K562 (cell line): ENCODE measurements around the gene TUBB4B. TPM values are rescaled to one million over a fixed set of nuclear protein-coding genes. Genes with fewer than 3 reads are reported as not detected.

Experiments used
- ATF7 ChIP-seq: fragments of 450-650 bp; IDR thresholded peaks from 2 replicates; pipeline ENCODE4 v1.7.1; 2014; ENCODE audit warnings: mild to moderate bottlenecking, moderate library complexity
- BCOR ChIP-seq: fragments of 450-650 bp; IDR thresholded peaks from 2 replicates; pipeline ENCODE4 v1.6.1; 2016
- BRF2 ChIP-seq: IDR thresholded peaks from 3 replicates; pipeline ENCODE4 v1.6.1; 2011; ENCODE audit warnings: borderline replicate concordance, mild to moderate bottlenecking; ENCODE audit not compliant: insufficient read length, insufficient read depth
- C11orf30 ChIP-seq: fragments of 450-650 bp; IDR thresholded peaks from 2 replicates; pipeline ENCODE4 v1.6.1; 2016; ENCODE audit warnings: low read depth, mild to moderate bottlenecking
- CCAR2 ChIP-seq: fragments of 200-400 bp; formaldehyde crosslinking; IDR thresholded peaks from 2 replicates; pipeline ENCODE4 v1.6.1; 2017; ENCODE audit warnings: mild to moderate bottlenecking, low read depth, low read length
- CUX1 ChIP-seq: fragments of 200-800 bp; sonication (Bioruptor generic); IDR thresholded peaks from 2 replicates; pipeline ENCODE4 v1.6.1; 2016; ENCODE audit warnings: missing genetic modification characterization, missing compliant biosample characterization
- ESRRA ChIP-seq: fragments of 450-650 bp; IDR thresholded peaks from 2 replicates; pipeline ENCODE4 v1.6.1; 2014; ENCODE audit warnings: low read depth, mild to moderate bottlenecking, moderate library complexity, borderline replicate concordance
- FOXA1 ChIP-seq: fragments of 450-650 bp; IDR thresholded peaks from 2 replicates; pipeline ENCODE4 v1.6.1; 2016; ENCODE audit warnings: mild to moderate bottlenecking, borderline replicate concordance
- HDAC2 ChIP-seq: fragments of 450-650 bp; IDR thresholded peaks from 2 replicates; pipeline ENCODE4 v1.6.1; 2016; ENCODE audit warnings: mild to moderate bottlenecking
- JUN ChIP-seq, 2 experiments: sonication (generic) in 1 of 2; formaldehyde crosslinking in 1 of 2; IDR thresholded peaks; 2 replicates each; pipeline versions ENCODE4 v1.6.1 to v1.8.0; 2012 to 2022; ENCODE audit warnings: borderline replicate concordance in 2 of 2, mild to moderate bottlenecking in 2 of 2, improper control_type of control experiment in 1 of 2, low read depth in 1 of 2, low read length in 1 of 2, missing genetic modification reagents in 1 of 2
- JUNB ChIP-seq: fragments of 450-650 bp; formaldehyde crosslinking; conservative IDR thresholded peaks from 2 replicates; pipeline ENCODE4 v1.4.0; 2020; ENCODE audit warnings: mild to moderate bottlenecking
- MTA3 ChIP-seq: fragments of 450-650 bp; formaldehyde crosslinking; IDR thresholded peaks from 2 replicates; pipeline ENCODE4 v1.6.1; 2017; ENCODE audit warnings: mild to moderate bottlenecking, borderline replicate concordance
- NCOR1 ChIP-seq: fragments of 450-650 bp; IDR thresholded peaks from 2 replicates; pipeline ENCODE4 v1.6.1; 2016; ENCODE audit warnings: mild to moderate bottlenecking, moderate library complexity
- NFIX ChIP-seq: fragments of 250-450 bp; sonication (Bioruptor Pico); IDR thresholded peaks from 2 replicates; pipeline ENCODE4 v1.4.0; 2020; ENCODE audit warnings: low read depth, mild to moderate bottlenecking, moderate library complexity
- NR1H2 ChIP-seq: sonication (generic); formaldehyde crosslinking; IDR thresholded peaks from 2 replicates; pipeline ENCODE4 v1.4.0; 2020; ENCODE audit warnings: mild to moderate bottlenecking, missing genetic modification reagents
- NR2F6 ChIP-seq: fragments of 450-650 bp; formaldehyde crosslinking; IDR thresholded peaks from 2 replicates; pipeline ENCODE4 v1.4.0; 2020; ENCODE audit warnings: mild to moderate bottlenecking
- PHB2 ChIP-seq: fragments of 450-650 bp; IDR thresholded peaks from 2 replicates; pipeline ENCODE4 v1.6.1; 2017; ENCODE audit warnings: low read depth
- TARDBP ChIP-seq: fragments of 450-650 bp; IDR thresholded peaks from 2 replicates; pipeline ENCODE4 v1.6.1; 2016
- ZNF277 ChIP-seq: fragments of 250-450 bp; sonication (Bioruptor Pico); IDR thresholded peaks from 2 replicates; pipeline ENCODE4 v1.8.0; 2022; ENCODE audit warnings: inconsistent platforms, mild to moderate bottlenecking, moderate library complexity, borderline replicate concordance
- ZNF586 ChIP-seq: fragments of 450-650 bp; formaldehyde crosslinking; conservative IDR thresholded peaks from 2 replicates; pipeline ENCODE4 v1.4.0; 2020; ENCODE audit warnings: mild to moderate bottlenecking, moderate library complexity
- ZNF76 ChIP-seq: fragments of 250-450 bp; sonication (Bioruptor Pico); IDR thresholded peaks from 2 replicates; pipeline ENCODE4 v1.4.0; 2020; ENCODE audit warnings: mild to moderate bottlenecking, moderate library complexity, borderline replicate concordance
- polyA plus RNA-seq, 8 experiments: library from polyadenylated mRNA; depleted of rRNA in 4 of 8; stranded (reverse) in 5 of 8; unstranded in 3 of 8; fragments of >200 nt; fragmentation: Nextera tagmentation in 2 of 8; fragmentation: Illumina TruSeq in 1 of 8; extraction: Ambion mirVana in 2 of 8; extraction: Trizol in 1 of 8; gene quantifications; 2 replicates each; pipeline versions ENCODE4 v1.2.1 to v1.2.3, GENCODE V29; 2011 to 2014; ENCODE audit warnings: inconsistent platforms in 1 of 8, missing spikeins in 1 of 8
- total RNA-seq, 7 experiments: library from RNA; depleted of rRNA in 6 of 7; stranded (reverse); fragments of >200 nt in 6 of 7; fragmentation: Illumina TruSeq in 2 of 7; extraction: Trizol in 2 of 7; gene quantifications; 2 replicates each; pipeline versions ENCODE4 v1.2.1 to v1.2.3, GENCODE V29; 2011 to 2021; ENCODE audit warnings: low replicate concordance in 1 of 7

Gene TUBB4B
- total and polyA plus RNA-seq, 9 of the 15 experiments (the other 6 are each of a cell fraction or from before 2014, with no cell fraction given): 24.1 to 443 (median 268) TPM

- no peak for TF ChIP-seq BRF2
- no peak for TF ChIP-seq NCOR1
- peak; percentile 75 for TF ChIP-seq ATF7
- TF ChIP-seq PHB2: no peak
- TF ChIP-seq ESRRA: peak; percentile 65
- TF ChIP-seq NFIX: no peak
- no peak for TF ChIP-seq NR2F6 (CRISPR knock-in tag)
- no peak for TF ChIP-seq NR1H2
- no peak for TF ChIP-seq FOXA1
- TF ChIP-seq CCAR2: no peak
- no peak for TF ChIP-seq TARDBP
- TF ChIP-seq C11orf30: peak; percentile 100
- TF ChIP-seq ZNF586 (CRISPR knock-in tag): no peak
- TF ChIP-seq JUNB: no peak
- TF ChIP-seq JUN (IDR thresholded peaks at IDR 0.05; ENCODE audit: borderline replicate concordance, low read depth, low read length): peak; percentile 38; the same call in 1 of the 2 replicates
- TF ChIP-seq JUN (CRISPR knock-in tag; IDR thresholded peaks at IDR 0.05; ENCODE audit: borderline replicate concordance): no peak
- no peak for TF ChIP-seq CUX1 (CRISPR knock-in tag)
- TF ChIP-seq BCOR: no peak
- no peak; the same call in 1 of the 2 replicates for TF ChIP-seq MTA3
- TF ChIP-seq ZNF277: no peak
- peak; percentile 65; the same call in 1 of the 2 replicates for TF ChIP-seq HDAC2
- TF ChIP-seq ZNF76 (CRISPR knock-in tag): 0 out of 2 replicates have a peak, but pooled peaks have one; percentile 62
These were observed 35.7 kb upstream of the TUBB4B start, which contains the start of the genes NDOR1 and TMEM203 (continued) for GRCh38 chr9:137205126-137206069.
